Loucy (cell line): ENCODE results near the gene TENM4.

Experiments used
- H2AFZ ChIP-seq: fragments of 200-600 bp; sonication (generic); 2 replicates; pipeline ENCODE4 v1.6.0; 2016; ENCODE audit warnings: antibody characterized with exemption, mild to moderate bottlenecking, low read length, moderate library complexity
- H3F3A ChIP-seq: fragments of 200-600 bp; 2 replicates; pipeline ENCODE4 v1.6.0; 2016; ENCODE audit warnings: antibody characterized with exemption, low read depth, mild to moderate bottlenecking
- H3K27me3 ChIP-seq: fragments of 200-600 bp; sonication (generic); 2 replicates; pipeline ENCODE4 v1.6.1; 2014; ENCODE audit warnings: low read length, mild to moderate bottlenecking; ENCODE audit not compliant: insufficient read depth, poor library complexity, severe bottlenecking
- H3K36me3 ChIP-seq: fragments of 200-600 bp; sonication (generic); 2 replicates; pipeline ENCODE4 v1.6.1; 2016; ENCODE audit warnings: low read length; ENCODE audit not compliant: insufficient read depth
- H3K4me1 ChIP-seq: fragments of 200-600 bp; sonication (generic); 2 replicates; pipeline ENCODE4 v1.5.1; 2014; ENCODE audit warnings: low read length, mild to moderate bottlenecking; ENCODE audit not compliant: insufficient read depth, poor library complexity, severe bottlenecking
- H3K4me2 ChIP-seq: fragments of 200-600 bp; sonication (generic); 2 replicates; pipeline ENCODE4 v1.6.0; 2014; ENCODE audit warnings: antibody characterized with exemption, low read length, low read depth, mild to moderate bottlenecking; ENCODE audit not compliant: poor library complexity, severe bottlenecking
- H3K4me3 ChIP-seq: fragments of 200-600 bp; sonication (generic); 2 replicates; pipeline ENCODE4 v1.5.1; 2014; ENCODE audit warnings: low read length, mild to moderate bottlenecking, mixed read lengths; ENCODE audit not compliant: poor library complexity, severe bottlenecking
- H3K79me2 ChIP-seq: fragments of 200-600 bp; sonication (generic); 2 replicates; pipeline ENCODE4 v1.6.1; 2014; ENCODE audit warnings: low read length; ENCODE audit not compliant: insufficient read depth
- H3K9ac ChIP-seq: fragments of 200-600 bp; sonication (generic); 2 replicates; pipeline ENCODE4 v1.6.0; 2014; ENCODE audit warnings: mild to moderate bottlenecking, low read depth, low read length, moderate library complexity; ENCODE audit not compliant: poor library complexity, severe bottlenecking
- H3K9me2 ChIP-seq: fragments of 200-600 bp; sonication (generic); replicated peaks from 2 replicates; pipeline ENCODE4 v1.6.1; 2016; ENCODE audit warnings: low read depth, low read length, mixed read lengths
- H3K9me3 ChIP-seq: fragments of 200-600 bp; sonication (generic); 2 replicates; pipeline ENCODE4 v1.6.1; 2014; ENCODE audit warnings: mild to moderate bottlenecking, antibody characterized with exemption, low read length, low read depth; ENCODE audit not compliant: insufficient read depth
- H4K20me1 ChIP-seq: fragments of 200-600 bp; sonication (generic); 2 replicates; pipeline ENCODE4 v1.6.0; 2014; ENCODE audit warnings: antibody characterized with exemption, low read length, mild to moderate bottlenecking; ENCODE audit not compliant: insufficient read depth, poor library complexity, severe bottlenecking
- EZH2phosphoT487 ChIP-seq: fragments of 200-600 bp; IDR thresholded peaks from 2 replicates; pipeline ENCODE4 v1.6.1; 2018; ENCODE audit warnings: antibody characterized with exemption, mild to moderate bottlenecking, moderate library complexity, borderline replicate concordance
- TF ChIP-seq, protein P1 (sequence below): fragments of 200-600 bp; sonication (generic); conservative IDR thresholded peaks from 2 replicates; pipeline ENCODE4 v1.5.1; 2014; ENCODE audit warnings: mild to moderate bottlenecking, antibody characterized with exemption, low read length

The TENM4 gene

DNA sequence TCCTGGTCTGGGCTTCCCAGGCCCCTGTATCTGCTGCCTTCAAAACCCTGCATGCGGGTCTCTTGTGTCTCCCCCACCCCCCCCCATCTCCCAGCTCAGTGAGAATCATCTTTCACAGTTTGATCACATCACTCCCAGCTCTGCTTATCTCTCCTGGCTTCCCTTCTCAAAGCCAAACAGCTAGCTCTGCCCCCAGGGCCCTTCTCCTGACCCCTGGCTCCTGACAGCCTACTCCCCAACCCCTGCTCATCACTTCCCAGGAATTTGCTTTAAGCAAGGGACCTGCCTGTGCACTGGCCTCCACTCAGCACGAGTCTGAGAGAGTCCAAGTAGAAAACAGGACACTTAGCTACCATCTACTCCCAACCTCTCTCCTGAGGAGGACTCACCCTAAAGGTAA lies 342.7 kb downstream of the TENM4 start:
- no peaks in the 10 kb centered on the region for H3K36me3 ChIP-seq
- no peak overlapping the region for H3K9ac ChIP-seq
- H4K20me1 ChIP-seq: no peaks in the 10 kb centered on the region
- H3F3A ChIP-seq: no peaks in the 10 kb centered on the region
- H3K4me1 ChIP-seq: no peaks in the 10 kb centered on the region
- H3K79me2 ChIP-seq: no peaks in the 10 kb centered on the region
- no peak overlapping the region for H3K4me3 ChIP-seq
- H3K27me3 ChIP-seq: no peaks in the 10 kb centered on the region
- no peaks in the 10 kb centered on the region for H3K9me3 ChIP-seq
- H2AFZ ChIP-seq: no peak overlapping the region
- TF ChIP-seq, protein P1, sequence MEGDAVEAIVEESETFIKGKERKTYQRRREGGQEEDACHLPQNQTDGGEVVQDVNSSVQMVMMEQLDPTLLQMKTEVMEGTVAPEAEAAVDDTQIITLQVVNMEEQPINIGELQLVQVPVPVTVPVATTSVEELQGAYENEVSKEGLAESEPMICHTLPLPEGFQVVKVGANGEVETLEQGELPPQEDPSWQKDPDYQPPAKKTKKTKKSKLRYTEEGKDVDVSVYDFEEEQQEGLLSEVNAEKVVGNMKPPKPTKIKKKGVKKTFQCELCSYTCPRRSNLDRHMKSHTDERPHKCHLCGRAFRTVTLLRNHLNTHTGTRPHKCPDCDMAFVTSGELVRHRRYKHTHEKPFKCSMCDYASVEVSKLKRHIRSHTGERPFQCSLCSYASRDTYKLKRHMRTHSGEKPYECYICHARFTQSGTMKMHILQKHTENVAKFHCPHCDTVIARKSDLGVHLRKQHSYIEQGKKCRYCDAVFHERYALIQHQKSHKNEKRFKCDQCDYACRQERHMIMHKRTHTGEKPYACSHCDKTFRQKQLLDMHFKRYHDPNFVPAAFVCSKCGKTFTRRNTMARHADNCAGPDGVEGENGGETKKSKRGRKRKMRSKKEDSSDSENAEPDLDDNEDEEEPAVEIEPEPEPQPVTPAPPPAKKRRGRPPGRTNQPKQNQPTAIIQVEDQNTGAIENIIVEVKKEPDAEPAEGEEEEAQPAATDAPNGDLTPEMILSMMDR: no peak
- no peak for TF ChIP-seq EZH2phosphoT487
- no peaks in the 10 kb centered on the region for H3K9me2 ChIP-seq
- no peak overlapping the region for H3K4me2 ChIP-seq

DNA sequence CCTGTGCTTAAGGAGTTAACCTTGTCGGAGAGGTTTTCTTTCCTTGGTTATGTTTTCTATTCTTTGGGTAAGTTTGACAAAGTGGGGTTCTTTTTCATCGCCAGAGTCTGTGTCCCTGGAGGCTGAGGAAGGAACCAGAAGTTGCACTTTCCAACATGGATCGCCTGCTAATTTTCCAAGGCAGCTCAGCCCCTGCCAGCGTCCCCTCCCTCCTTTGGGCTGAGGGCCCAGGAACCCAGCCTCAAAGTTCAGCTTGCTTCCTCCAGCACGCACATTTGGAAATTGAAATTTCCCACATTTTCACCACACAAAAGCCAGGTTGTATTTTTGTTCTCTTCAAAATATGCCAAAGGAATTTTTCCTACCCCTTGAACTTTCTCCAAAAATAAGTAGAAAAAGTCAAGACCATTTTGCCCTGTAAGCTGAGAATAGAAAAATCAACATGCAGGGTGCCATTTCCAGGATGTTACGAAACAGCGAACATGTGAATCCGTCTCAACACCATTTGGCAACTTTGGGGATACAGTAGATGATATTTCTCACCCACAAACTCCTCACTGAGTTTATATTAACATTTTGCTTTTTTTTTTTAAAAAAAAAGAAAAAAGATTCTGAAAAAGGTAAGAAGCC lies 343.5 kb downstream of the TENM4 start:
- Histone ChIP-seq H4K20me1 (no peaks in the 10 kb centered on the region), H3K27me3 (no peaks in the 10 kb centered on the region)
- no peak for TF ChIP-seq EZH2phosphoT487
- TF ChIP-seq, protein P1: no peak

DNA sequence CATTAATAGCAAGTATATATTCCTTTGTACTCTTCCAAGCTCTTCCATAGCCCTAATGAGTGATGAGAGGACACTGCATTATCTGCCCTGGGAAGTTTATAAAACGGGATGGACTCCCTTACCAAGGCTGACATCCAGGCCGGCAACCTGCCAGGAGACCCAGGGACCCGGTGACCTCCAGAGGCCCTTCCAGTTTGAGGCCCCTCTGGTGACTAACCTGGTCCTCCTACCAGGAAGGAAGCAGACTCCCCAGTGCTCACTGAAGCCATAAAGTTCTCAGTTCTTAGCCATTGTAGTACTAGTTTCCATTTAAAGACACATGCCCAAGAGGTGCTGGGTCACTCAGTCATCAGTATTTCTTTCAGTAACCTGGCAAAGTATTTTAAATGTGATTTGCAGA lies 345.4 kb downstream of the TENM4 start:
- no peak for TF ChIP-seq EZH2phosphoT487

More for the DNA sequence above, 343.5 kb downstream of the TENM4 start:
- H3K4me2 ChIP-seq: no peak overlapping the region
- no peaks in the 10 kb centered on the region for H3K9me2 ChIP-seq
- H3K4me1 ChIP-seq: no peaks in the 10 kb centered on the region
- H3K4me3 ChIP-seq: no peak overlapping the region
- H3K9me3 ChIP-seq: no peaks in the 10 kb centered on the region; the same call in 1 of the 2 replicates
- H3K79me2 ChIP-seq: no peaks in the 10 kb centered on the region
- H3K36me3 ChIP-seq: no peaks in the 10 kb centered on the region
- H2AFZ ChIP-seq: no peak overlapping the region
- no peak overlapping the region for H3K9ac ChIP-seq
- no peaks in the 10 kb centered on the region for H3F3A ChIP-seq

DNA sequence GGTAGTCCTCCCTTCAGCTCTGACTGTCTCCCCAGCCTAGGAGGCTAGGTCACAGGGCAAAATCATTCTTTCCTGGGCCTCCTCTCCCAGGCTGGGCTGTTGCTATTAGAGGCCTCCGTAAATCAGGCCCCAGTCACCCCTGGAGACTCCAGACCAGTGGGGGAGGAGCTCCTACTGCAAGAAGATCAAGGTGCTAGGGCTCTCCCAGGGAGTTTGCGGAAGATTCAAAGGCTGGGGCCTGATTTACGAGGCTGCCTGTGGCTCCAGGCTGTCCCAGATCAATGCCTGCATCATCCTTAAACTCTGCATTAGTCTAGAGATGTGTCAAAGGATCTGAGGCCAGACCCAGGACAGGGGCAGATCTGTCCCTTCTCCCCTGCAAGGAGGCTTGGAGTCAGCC lies 346.2 kb downstream of the TENM4 start:
- H2AFZ ChIP-seq: no peak overlapping the region
- H3K79me2 ChIP-seq: no peaks in the 10 kb centered on the region
- no peaks in the 10 kb centered on the region for H3K36me3 ChIP-seq
- no peaks in the 10 kb centered on the region for H4K20me1 ChIP-seq
- no peak overlapping the region for H3K4me2 ChIP-seq
- TF ChIP-seq, protein P1: no peak
- TF ChIP-seq EZH2phosphoT487: no peak
- H3K9me3 ChIP-seq: no peaks in the 10 kb centered on the region; the same call in 1 of the 2 replicates
- H3K9me2 ChIP-seq: no peaks in the 10 kb centered on the region
- H3K9ac ChIP-seq: no peak overlapping the region
- H3K27me3 ChIP-seq: no peaks in the 10 kb centered on the region
- no peak overlapping the region for H3K4me3 ChIP-seq
- H3K4me1 ChIP-seq: no peaks in the 10 kb centered on the region
- no peaks in the 10 kb centered on the region for H3F3A ChIP-seq

More for the DNA sequence above, 345.4 kb downstream of the TENM4 start:
- H3K36me3 ChIP-seq: no peaks in the 10 kb centered on the region
- H3K9me3 ChIP-seq: no peaks in the 10 kb centered on the region; the same call in 1 of the 2 replicates
- no peaks in the 10 kb centered on the region for H3F3A ChIP-seq
- no peaks in the 10 kb centered on the region for H3K9me2 ChIP-seq
- H3K27me3 ChIP-seq: no peaks in the 10 kb centered on the region
- H3K4me3 ChIP-seq: no peak overlapping the region
- H3K79me2 ChIP-seq: no peaks in the 10 kb centered on the region
- no peaks in the 10 kb centered on the region for H4K20me1 ChIP-seq
- no peak overlapping the region for H3K9ac ChIP-seq
- no peaks in the 10 kb centered on the region for H3K4me1 ChIP-seq
- H2AFZ ChIP-seq: no peak overlapping the region
- no peak overlapping the region for H3K4me2 ChIP-seq
